H9 (cell line): ENCODE data around the gene ERC1. TPM values are rescaled to one million over a fixed set of nuclear protein-coding genes. Genes with fewer than 3 reads are reported as not detected.

Experiments
- DNase-seq: peaks from one replicate; pipeline ENCODE4 v3.0.0-alpha.2; 2017
- H2AFZ ChIP-seq: one replicate; pipeline ENCODE4 v1.6.1; 2013; ENCODE audit warnings: mild to moderate bottlenecking, low read length, control low read depth, moderate library complexity
- H2AK5ac ChIP-seq: 2 replicates; pipeline ENCODE4 v1.6.1; 2013; ENCODE audit warnings: low read length, control low read depth, mixed read lengths; ENCODE audit not compliant: insufficient read length
- H2BK120ac ChIP-seq: one replicate; pipeline ENCODE4 v1.6.1; 2013; ENCODE audit warnings: low read depth, mild to moderate bottlenecking, low read length, control low read depth, inconsistent platforms; ENCODE audit not compliant: poor library complexity, severe bottlenecking
- H2BK12ac ChIP-seq: 2 replicates; pipeline ENCODE4 v1.6.1; 2013; ENCODE audit warnings: low read length, control low read depth, mixed read lengths, low read depth; ENCODE audit not compliant: insufficient read length
- H2BK15ac ChIP-seq: 2 replicates; pipeline ENCODE4 v1.6.1; 2013; ENCODE audit warnings: low read depth, low read length, control low read depth
- H2BK20ac ChIP-seq: one replicate; pipeline ENCODE4 v1.6.1; 2013; ENCODE audit warnings: low read depth, mild to moderate bottlenecking, low read length, control low read depth, inconsistent platforms; ENCODE audit not compliant: poor library complexity, severe bottlenecking
- H2BK5ac ChIP-seq: 2 replicates; pipeline ENCODE4 v1.6.1; 2013; ENCODE audit warnings: low read length, control low read depth, mixed read lengths; ENCODE audit not compliant: insufficient read length
- H3K14ac ChIP-seq: 2 replicates; pipeline ENCODE4 v1.6.1; 2013; ENCODE audit warnings: low read length, control low read depth; ENCODE audit not compliant: insufficient read depth
- H3K18ac ChIP-seq: 2 replicates; pipeline ENCODE4 v1.6.1; 2013; ENCODE audit warnings: low read depth, mild to moderate bottlenecking, mixed read lengths, low read length, control low read depth; ENCODE audit not compliant: insufficient read length
- H3K23ac ChIP-seq: 2 replicates; pipeline ENCODE4 v1.6.1; 2013; ENCODE audit warnings: low read length, control low read depth, mixed read lengths, low read depth; ENCODE audit not compliant: insufficient read length
- H3K23me2 ChIP-seq: 2 replicates; pipeline ENCODE4 v1.6.1; 2013; ENCODE audit warnings: low read depth, mild to moderate bottlenecking, mixed read lengths, low read length, control low read depth; ENCODE audit not compliant: insufficient read length, poor library complexity, severe bottlenecking
- H3K27ac ChIP-seq: 2 replicates; pipeline ENCODE4 v1.5.1; 2013; ENCODE audit warnings: low read length, control low read depth, mixed read lengths, low read depth; ENCODE audit not compliant: insufficient read length
- H3K27me3 ChIP-seq: 2 replicates; pipeline ENCODE4 v1.6.1; 2013; ENCODE audit warnings: low read length, control low read depth, inconsistent platforms; ENCODE audit not compliant: insufficient read depth
- H3K4ac ChIP-seq: 2 replicates; pipeline ENCODE4 v1.6.1; 2013; ENCODE audit warnings: low read depth, mild to moderate bottlenecking, control low read depth, inconsistent platforms, low read length, moderate library complexity
- H3K4me1 ChIP-seq: 2 replicates; pipeline ENCODE4 v1.6.1; 2013; ENCODE audit warnings: low read length, control low read depth, inconsistent platforms; ENCODE audit not compliant: insufficient read depth
- H3K4me2 ChIP-seq: 2 replicates; pipeline ENCODE4 v1.6.1; 2013; ENCODE audit warnings: low read length, control low read depth, mixed read lengths; ENCODE audit not compliant: insufficient read length, insufficient read depth
- H3K56ac ChIP-seq: 2 replicates; pipeline ENCODE4 v1.6.1; 2013; ENCODE audit warnings: low read depth, mild to moderate bottlenecking, mixed read lengths, low read length, control low read depth; ENCODE audit not compliant: insufficient read length
- H3K79me1 ChIP-seq: 2 replicates; pipeline ENCODE4 v1.6.1; 2013; ENCODE audit warnings: low read depth, mild to moderate bottlenecking, moderate library complexity, low read length, control low read depth, inconsistent platforms; ENCODE audit not compliant: insufficient read depth, poor library complexity, severe bottlenecking
- H3K79me2 ChIP-seq: 2 replicates; pipeline ENCODE4 v1.6.1; 2013; ENCODE audit warnings: low read length, control low read depth, inconsistent platforms; ENCODE audit not compliant: insufficient read depth
- H3K9ac ChIP-seq: 2 replicates; pipeline ENCODE4 v1.6.1; 2013; ENCODE audit warnings: low read length, control low read depth, mixed read lengths; ENCODE audit not compliant: insufficient read length; ENCODE audit errors: extremely low read depth
- H3K9me3 ChIP-seq: one replicate; pipeline ENCODE4 v1.6.1; 2013; ENCODE audit warnings: low read depth, low read length, inconsistent platforms; ENCODE audit not compliant: control insufficient read depth
- H3T11ph ChIP-seq: one replicate; pipeline ENCODE4 v1.6.1; 2013; ENCODE audit warnings: mild to moderate bottlenecking, low read length, control low read depth, inconsistent platforms
- H4K20me1 ChIP-seq: one replicate; pipeline ENCODE4 v1.6.1; 2013; ENCODE audit not compliant: control insufficient read depth, insufficient read length, insufficient read depth
- H4K5ac ChIP-seq: 2 replicates; pipeline ENCODE4 v1.6.1; 2013; ENCODE audit warnings: low read depth, mild to moderate bottlenecking, mixed read lengths, low read length, control low read depth; ENCODE audit not compliant: insufficient read length
- H4K8ac ChIP-seq: replicated peaks from 2 replicates; pipeline ENCODE4 v1.6.1; 2013; ENCODE audit warnings: low read length, control low read depth, mixed read lengths, low read depth; ENCODE audit not compliant: insufficient read length
- H4K91ac ChIP-seq: 2 replicates; pipeline ENCODE4 v1.6.1; 2013; ENCODE audit warnings: low read depth, mild to moderate bottlenecking, moderate library complexity, mixed read lengths, low read length, control low read depth; ENCODE audit not compliant: insufficient read length
- H3K27ac Mint-ChIP-seq, 3 experiments: 2 replicates in 2 of 3; 3 replicates in 1 of 3; pipeline ENCODE4 v1.8.0; 2020 to 2021; ENCODE audit warnings: mixed read lengths in 3 of 3, mild to moderate bottlenecking in 1 of 3, moderate library complexity in 1 of 3
- H3K27me3 Mint-ChIP-seq: 2 replicates; pipeline ENCODE4 v1.8.0; 2021; ENCODE audit warnings: low read depth, mild to moderate bottlenecking, moderate library complexity, mixed read lengths
- H3K36me3 Mint-ChIP-seq, 3 experiments: 2 replicates in 2 of 3; 3 replicates in 1 of 3; pipeline ENCODE4 v1.8.0; 2020 to 2021; ENCODE audit warnings: low read depth in 3 of 3, mixed read lengths in 3 of 3; ENCODE audit not compliant: insufficient read depth in 1 of 3
- H3K4me1 Mint-ChIP-seq, 2 experiments: 2 replicates each; pipeline ENCODE4 v1.8.0; 2020; ENCODE audit warnings: mixed read lengths in 2 of 2
- H3K4me3 Mint-ChIP-seq, 2 experiments: 2 replicates in 1 of 2; 3 replicates in 1 of 2; pipeline ENCODE4 v1.8.0; 2020 to 2021; ENCODE audit warnings: mild to moderate bottlenecking in 2 of 2, mixed read lengths in 2 of 2, moderate library complexity in 1 of 2
- H3K9me3 Mint-ChIP-seq, 2 experiments: 2 replicates in 1 of 2; 3 replicates in 1 of 2; pipeline ENCODE4 v1.8.0; 2020; ENCODE audit warnings: mild to moderate bottlenecking in 2 of 2, mixed read lengths in 2 of 2, moderate library complexity in 1 of 2
- WGBS: extraction: QIAGEN DNeasy Blood & Tissue Kit; methylation state at CpG from one replicate; pipeline ENCODE4 v1.1.7; 2013; ENCODE audit warnings: missing lambda C conversion rate, low lambda C conversion rate, mixed read lengths; ENCODE audit not compliant: insufficient read length; ENCODE audit errors: extremely low coverage; 5-methylcytosine and 5-hydroxymethylcytosine counted together
- total RNA-seq: library from RNA; stranded (reverse); gene quantifications from 2 replicates; pipeline ENCODE4 v1.2.1, GENCODE V29; 2021
- TF ChIP-seq, protein P1 (sequence below): fragments of 200-600 bp; sonication (generic); conservative IDR thresholded peaks from 3 replicates; pipeline ENCODE4 v1.8.0; 2021; ENCODE audit warnings: antibody characterized with exemption, mild to moderate bottlenecking

ERC1 gene
- total RNA-seq, 1 experiment from 2014 or later = 51.2 TPM

DNA sequence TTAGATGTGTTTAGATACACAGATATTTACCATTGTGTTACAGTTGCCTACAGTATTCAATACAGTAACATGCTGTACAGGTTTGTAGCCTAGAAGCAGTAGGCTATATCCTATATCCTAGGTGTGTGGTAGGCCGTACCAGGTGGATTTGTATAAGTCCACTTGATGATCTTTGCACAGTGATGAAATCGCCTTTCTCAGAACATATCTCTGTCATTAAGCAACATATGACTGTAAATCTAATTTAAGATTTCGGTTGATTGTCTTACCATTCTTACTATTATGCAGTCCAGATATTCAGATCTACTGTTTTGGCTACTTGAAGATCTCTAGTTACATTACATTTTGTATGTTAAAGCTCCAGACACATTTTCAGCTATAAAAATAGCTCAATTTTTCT lies 39.8 kb downstream of the ERC1 start:
- H3T11ph ChIP-seq = no peak overlapping the region
- no peak overlapping the region for H2AK5ac ChIP-seq
- TF ChIP-seq, protein P1, sequence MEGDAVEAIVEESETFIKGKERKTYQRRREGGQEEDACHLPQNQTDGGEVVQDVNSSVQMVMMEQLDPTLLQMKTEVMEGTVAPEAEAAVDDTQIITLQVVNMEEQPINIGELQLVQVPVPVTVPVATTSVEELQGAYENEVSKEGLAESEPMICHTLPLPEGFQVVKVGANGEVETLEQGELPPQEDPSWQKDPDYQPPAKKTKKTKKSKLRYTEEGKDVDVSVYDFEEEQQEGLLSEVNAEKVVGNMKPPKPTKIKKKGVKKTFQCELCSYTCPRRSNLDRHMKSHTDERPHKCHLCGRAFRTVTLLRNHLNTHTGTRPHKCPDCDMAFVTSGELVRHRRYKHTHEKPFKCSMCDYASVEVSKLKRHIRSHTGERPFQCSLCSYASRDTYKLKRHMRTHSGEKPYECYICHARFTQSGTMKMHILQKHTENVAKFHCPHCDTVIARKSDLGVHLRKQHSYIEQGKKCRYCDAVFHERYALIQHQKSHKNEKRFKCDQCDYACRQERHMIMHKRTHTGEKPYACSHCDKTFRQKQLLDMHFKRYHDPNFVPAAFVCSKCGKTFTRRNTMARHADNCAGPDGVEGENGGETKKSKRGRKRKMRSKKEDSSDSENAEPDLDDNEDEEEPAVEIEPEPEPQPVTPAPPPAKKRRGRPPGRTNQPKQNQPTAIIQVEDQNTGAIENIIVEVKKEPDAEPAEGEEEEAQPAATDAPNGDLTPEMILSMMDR = no peak
- peaks cover 6 to 39% (median 37%) of the 10 kb centered on the region in 3 experiments for H3K36me3 Mint-ChIP-seq
- H4K5ac ChIP-seq = no peak overlapping the region
- H3K4me1 Mint-ChIP-seq = no peaks in the 10 kb centered on the region
- no peaks in the 10 kb centered on the region for H3K27me3 ChIP-seq
- no peak overlapping the region for H3K27ac Mint-ChIP-seq
- no peaks in the 10 kb centered on the region for H4K20me1 ChIP-seq
- no peak overlapping the region for H2BK12ac ChIP-seq
- H2BK20ac ChIP-seq = no peak overlapping the region
- no peak for DNase-seq
- H3K23me2 ChIP-seq = no peaks in the 10 kb centered on the region
- H4K91ac ChIP-seq = no peak overlapping the region
- H3K14ac ChIP-seq = no peak overlapping the region
- no peak overlapping the region for H3K4ac ChIP-seq
- H3K27ac ChIP-seq = no peak overlapping the region
- H3K9me3 ChIP-seq = no peaks in the 10 kb centered on the region
- H3K4me3 Mint-ChIP-seq = no peak overlapping the region
- no peak overlapping the region for H2BK15ac ChIP-seq
- H3K9me3 Mint-ChIP-seq = no peaks in the 10 kb centered on the region
- WGBS = no CpG with 5 or more reads among the region's 3 CpGs
- H3K23ac ChIP-seq = no peak overlapping the region
- H3K9ac ChIP-seq = no peak overlapping the region
- no peak overlapping the region for H3K56ac ChIP-seq
- no peak overlapping the region for H3K18ac ChIP-seq
- no peak overlapping the region for H2BK5ac ChIP-seq
- no peak overlapping the region for H4K8ac ChIP-seq
- H3K27me3 Mint-ChIP-seq = no peaks in the 10 kb centered on the region
- no peaks in the 10 kb centered on the region for H3K4me1 ChIP-seq
- H3K4me2 ChIP-seq = no peak overlapping the region
- no peak overlapping the region for H2AFZ ChIP-seq
- H3K79me1 ChIP-seq = peaks cover under 1% of the 10 kb centered on the region
- no peak overlapping the region for H2BK120ac ChIP-seq
- no peaks in the 10 kb centered on the region for H3K79me2 ChIP-seq
